Natural killer cell (primary cell): ENCODE results near the gene NOS1AP. TPM values are rescaled to one million over a fixed set of nuclear protein-coding genes. Genes with fewer than 3 reads are reported as not detected.

ENCODE experiments used
- ATAC-seq, 3 donors: fragments of 150-1000 bp in 2 of 3; fragments of 200-7000 bp in 1 of 3; cut with Tn5 transposase; 1 replicate in 1 of 3; 2 replicates in 2 of 3; pipeline ENCODE4 v1.10.0; 2021; ENCODE audit warnings: mild to moderate bottlenecking in 2 of 3, moderate library complexity in 2 of 3
- DNase-seq, 2 donors: peaks; one replicate each; pipeline versions ENCODE4 v3.0.0 to v3.0.0-alpha.2; 2013 to 2021; ENCODE audit warnings: mixed read lengths in 1 of 2
- H3K27ac ChIP-seq: one replicate; pipeline ENCODE4 v1.5.1; 2013; ENCODE audit warnings: mild to moderate bottlenecking, low read length
- H3K27me3 ChIP-seq: one replicate; pipeline ENCODE4 v1.6.1; 2013; ENCODE audit warnings: low read length; ENCODE audit not compliant: control insufficient read depth, insufficient read depth
- H3K36me3 ChIP-seq: one replicate; pipeline ENCODE4 v1.6.1; 2013; ENCODE audit warnings: low read length; ENCODE audit not compliant: control insufficient read depth, insufficient read depth
- H3K4me1 ChIP-seq: one replicate; pipeline ENCODE4 v1.6.1; 2013; ENCODE audit warnings: low read length; ENCODE audit not compliant: control insufficient read depth, insufficient read depth
- H3K4me3 ChIP-seq: one replicate; pipeline ENCODE4 v1.5.1; 2013; ENCODE audit warnings: low read length
- H3K9me3 ChIP-seq: one replicate; pipeline ENCODE4 v1.6.1; 2013; ENCODE audit warnings: low read length; ENCODE audit not compliant: control insufficient read depth, insufficient read depth
- H3K27ac Mint-ChIP-seq, 2 donors: one replicate each; pipeline ENCODE4 v1.8.0; 2022; ENCODE audit warnings: mild to moderate bottlenecking in 2 of 2, mixed read lengths in 2 of 2, moderate library complexity in 1 of 2
- H3K27me3 Mint-ChIP-seq, 2 donors: one replicate each; pipeline ENCODE4 v1.8.0; 2022; ENCODE audit warnings: low read depth in 2 of 2, mixed read lengths in 2 of 2
- H3K36me3 Mint-ChIP-seq: one replicate; pipeline ENCODE4 v1.8.0; 2022; ENCODE audit warnings: mixed read lengths
- H3K4me1 Mint-ChIP-seq, 2 donors: one replicate each; pipeline ENCODE4 v1.8.0; 2022; ENCODE audit warnings: mixed read lengths in 2 of 2
- H3K4me3 Mint-ChIP-seq: one replicate; pipeline ENCODE4 v1.8.0; 2022; ENCODE audit warnings: mild to moderate bottlenecking, moderate library complexity, mixed read lengths
- H3K9me3 Mint-ChIP-seq, 2 donors: one replicate each; pipeline ENCODE4 v1.8.0; 2022; ENCODE audit warnings: mixed read lengths in 2 of 2
- CTCF ChIP-seq: fragments of 200-600 bp; IDR thresholded peaks from one replicate; pipeline ENCODE4 v1.8.0; 2022; ENCODE audit warnings: antibody characterized with exemption
- WGBS: methylation state at CpG from one replicate; pipeline ENCODE4 v1.1.7; 2013; ENCODE audit warnings: missing lambda C conversion rate; ENCODE audit not compliant: insufficient coverage; 5-methylcytosine and 5-hydroxymethylcytosine counted together
- intact Hi-C: fragments of 100-400 bp; cut with micrococcal nuclease; formaldehyde crosslinking; loops from one replicate; pipeline ENCODE4 v1.14.2; 2022
- total RNA-seq, 4 donors: library from RNA; stranded (reverse); fragments of 120-200 nt in 1 of 4; gene quantifications; one replicate each; pipeline versions ENCODE4 v1.2.3 to v1.2.4, GENCODE V29; 2013 to 2022

The NOS1AP gene
- total RNA-seq, 3 donors from 2014 or later (not counting 1 experiment from before 2014, with no cell fraction given) = 0.09 to 0.20 TPM; not detected in 1

DNA sequence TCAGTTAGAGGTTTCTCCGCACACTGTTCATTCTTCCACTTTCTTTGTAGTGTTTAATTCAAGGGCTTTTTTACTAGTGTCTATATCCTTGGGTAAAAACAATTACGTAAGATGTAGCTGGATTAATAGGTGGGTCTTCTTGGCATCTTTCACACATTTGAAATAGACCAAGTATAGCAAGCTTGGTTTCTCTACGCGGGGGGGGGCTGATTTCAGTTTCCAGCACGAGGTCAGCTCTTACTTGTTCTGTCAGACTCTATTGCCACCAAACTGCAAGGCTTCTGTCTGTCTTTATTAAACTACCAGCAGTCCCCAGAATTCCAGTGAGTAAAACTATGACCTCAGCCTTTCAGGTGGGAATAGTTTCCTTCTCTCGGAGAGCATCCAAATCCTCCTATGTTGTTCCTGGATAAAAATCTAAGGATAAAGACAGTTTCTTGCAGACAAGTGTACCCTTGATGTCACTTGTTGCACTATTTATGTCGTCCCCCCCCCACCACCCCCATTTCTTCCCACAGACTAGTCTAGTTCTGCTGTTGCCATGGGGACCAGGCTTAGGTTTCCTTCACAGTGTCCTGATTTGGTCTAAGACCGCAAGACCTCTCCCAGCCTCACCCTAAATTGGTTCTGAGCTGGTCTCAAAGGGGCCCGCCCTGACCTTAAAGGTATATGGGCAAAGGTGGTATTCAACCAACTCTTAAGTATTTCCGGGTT, 290.2 kb downstream of the NOS1AP start:
- no peak for TF ChIP-seq CTCF
- no peaks in the 10 kb centered on the region for H3K9me3 ChIP-seq
- Mint-ChIP-seq H3K36me3 (no peaks in the 10 kb centered on the region), H3K27ac (no peak overlapping the region), H3K4me1 (peaks cover 0 to 10% of the 10 kb centered on the region in 2 donors), H3K27me3 (peaks cover 2 to 6% of the 10 kb centered on the region in 2 donors), H3K4me3 (no peak overlapping the region), H3K9me3 (no peaks in the 10 kb centered on the region)
- intact Hi-C loops = loop anchor here (5.0 kb wide), 3 partner anchors 98 to 958 kb away; no protein-coding TSS in a partner anchor
- no peak overlapping the region for H3K27ac ChIP-seq
- no peak for ATAC-seq
- H3K36me3 ChIP-seq = no peaks in the 10 kb centered on the region
- WGBS = 65% methylated on average over 9 of the region's 10 CpGs
- H3K4me1 ChIP-seq = peaks cover 11% of the 10 kb centered on the region
- H3K4me3 ChIP-seq = no peak overlapping the region
- H3K27me3 ChIP-seq = no peaks in the 10 kb centered on the region
- no peak for DNase-seq

GRCh38 chr1:162360237-162360873, 290.9 kb downstream of the NOS1AP start:
- no peak for DNase-seq
- Mint-ChIP-seq H3K27ac (no peak overlapping the region), H3K9me3 (no peaks in the 10 kb centered on the region), H3K27me3 (peaks cover 2 to 6% of the 10 kb centered on the region in 2 donors), H3K36me3 (no peaks in the 10 kb centered on the region), H3K4me3 (no peak overlapping the region), H3K4me1 (peaks cover 0 to 10% of the 10 kb centered on the region in 2 donors)
- no peak for TF ChIP-seq CTCF
- no peaks in the 10 kb centered on the region for H3K9me3 ChIP-seq
- no peaks in the 10 kb centered on the region for H3K27me3 ChIP-seq
- ATAC-seq = no peak
- H3K27ac ChIP-seq = no peak overlapping the region
- peaks cover 11% of the 10 kb centered on the region for H3K4me1 ChIP-seq
- 82% methylated on average over 10 of the region's 10 CpGs for WGBS
- intact Hi-C loops = no loop called here
- no peaks in the 10 kb centered on the region for H3K36me3 ChIP-seq
- no peak overlapping the region for H3K4me3 ChIP-seq

- TF ChIP-seq CTCF = no peak
- Histone ChIP-seq H3K27me3 (no peaks in the 10 kb centered on the region), H3K36me3 (no peaks in the 10 kb centered on the region), H3K4me3 (no peak overlapping the region), H3K9me3 (no peaks in the 10 kb centered on the region), H3K27ac (no peak overlapping the region), H3K4me1 (peaks cover 11% of the 10 kb centered on the region)
- intact Hi-C loops = no loop called here
- 84% methylated on average over 4 of the region's 4 CpGs for WGBS
- Mint-ChIP-seq H3K4me1 (peaks cover 0 to 10% of the 10 kb centered on the region in 2 donors), H3K27ac (no peak overlapping the region), H3K27me3 (peaks cover 0 to 6% of the 10 kb centered on the region in 2 donors), H3K9me3 (no peaks in the 10 kb centered on the region), H3K36me3 (no peaks in the 10 kb centered on the region), H3K4me3 (no peak overlapping the region)
- no peak for DNase-seq
- no peak for ATAC-seq
Measured at GRCh38 chr1:162360874-162361260, 291.4 kb downstream of the NOS1AP start.
